ENCODE results near the gene GSK3B. TPM values are rescaled to one million over a fixed set of nuclear protein-coding genes. Genes with fewer than 3 reads are reported as not detected.

The GSK3B gene
- total and polyA plus RNA-seq, 2 experiments from 2014 or later: 29.0 to 45.3 TPM

DNA sequence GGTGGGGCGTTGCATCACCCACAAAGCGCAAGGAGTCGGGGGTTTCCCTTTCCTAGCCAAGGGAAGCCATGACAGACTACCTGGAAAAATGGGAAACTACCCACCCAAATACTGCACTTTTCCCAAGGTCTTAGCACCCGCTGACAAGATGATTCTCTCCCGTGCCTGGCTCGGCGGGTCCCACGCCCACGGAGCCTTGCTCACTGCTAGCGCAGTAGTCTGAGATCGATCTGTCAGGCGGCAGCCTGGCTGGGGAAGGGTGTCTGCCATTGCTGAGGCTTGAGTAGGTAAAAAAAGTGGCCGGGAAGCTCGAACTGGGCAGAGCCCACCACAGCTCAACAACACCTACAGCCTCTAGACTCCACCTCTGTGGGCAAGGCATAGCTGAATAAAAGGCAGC lies 112.9 kb downstream of the GSK3B start (continued):
- TF ChIP-seq JUNB (IDR thresholded peaks at IDR 0.05; ENCODE audit: unreplicated experiment) (no peak), EZH2 (IDR thresholded peaks at IDR 0.05; ENCODE audit: low read depth, unreplicated experiment) (no peak), ZNF331 (CRISPR knock-in tag; IDR thresholded peaks at IDR 0.05; ENCODE audit: low read depth) (no peak)

DNA sequence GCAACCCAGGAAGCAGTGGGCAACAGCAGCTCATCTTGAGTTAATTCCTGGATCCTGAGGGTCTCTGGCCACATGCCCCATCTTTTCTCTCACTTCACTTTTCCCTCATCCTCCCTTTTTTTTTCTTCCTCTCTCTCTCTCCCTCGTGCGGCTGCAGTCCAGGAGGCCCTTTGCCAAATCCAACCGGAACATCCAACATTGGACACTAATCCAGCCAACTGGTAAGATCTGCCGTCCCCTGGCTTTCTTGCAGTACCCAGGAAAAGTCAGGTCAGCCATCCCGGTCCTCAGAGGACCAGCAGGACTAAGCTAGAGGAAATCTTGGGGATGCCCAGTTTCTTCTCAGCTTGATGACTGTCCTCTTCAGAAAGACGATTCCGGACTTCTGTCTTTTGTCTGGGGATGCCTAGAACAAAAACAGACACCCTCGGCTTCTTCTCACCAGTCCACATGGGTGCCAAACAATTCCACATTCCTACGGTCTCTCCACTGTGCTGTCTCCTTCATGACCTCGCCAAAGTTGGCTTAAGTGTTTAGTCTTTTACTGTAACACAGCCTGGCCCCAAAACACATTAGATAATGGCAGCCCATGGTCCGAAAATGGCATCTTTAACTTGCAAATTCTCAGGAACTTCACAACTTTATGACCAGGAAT lies 115.6 kb downstream of the GSK3B start:
- Mint-ChIP-seq H3K36me3 (ENCODE audit: low read depth) (peaks cover 30% of the 10 kb centered on the region), H3K27me3 (ENCODE audit: insufficient read depth, low read depth, poor library complexity) (peaks cover 2% of the 10 kb centered on the region), H3K9me3 (peaks cover 3% of the 10 kb centered on the region; the same call in 1 of the 3 replicates), H3K4me3 (no peak overlapping the region), H3K27ac (no peak overlapping the region), H3K4me1 (no peaks in the 10 kb centered on the region; the same call in 2 of the 3 replicates)
- Histone ChIP-seq H2AFZ (no peak overlapping the region), H3K79me2 (replicated peaks; ENCODE audit: insufficient read depth) (peaks cover 80% of the 10 kb centered on the region), H3K4me1 (ENCODE audit: insufficient read depth) (no peaks in the 10 kb centered on the region), H4K20me1 (replicated peaks; ENCODE audit: insufficient read depth) (0 out of 2 replicates have a peak, but pooled peaks cover 3% of the 10 kb centered on the region), H3K4me2 (no peak overlapping the region), H3K36me3 (ENCODE audit: insufficient read depth) (0 out of 2 replicates have a peak, but pooled peaks cover 5% of the 10 kb centered on the region), H3K27me3 (ENCODE audit: insufficient read depth) (no peaks in the 10 kb centered on the region), H3F3A (replicated peaks; ENCODE audit: low read depth) (no peaks in the 10 kb centered on the region), H3K27ac (ENCODE audit: low read depth) (no peak overlapping the region), H3K4me3 (no peak overlapping the region), H3K9me2 (ENCODE audit: insufficient read depth) (no peaks in the 10 kb centered on the region)
- ATAC-seq: no peak
- no peak for TF ChIP-seq ZNF114 (CRISPR knock-in tag; IDR thresholded peaks at IDR 0.05)
- no peak for DNase-seq (ENCODE audit: low spot score)

DNA sequence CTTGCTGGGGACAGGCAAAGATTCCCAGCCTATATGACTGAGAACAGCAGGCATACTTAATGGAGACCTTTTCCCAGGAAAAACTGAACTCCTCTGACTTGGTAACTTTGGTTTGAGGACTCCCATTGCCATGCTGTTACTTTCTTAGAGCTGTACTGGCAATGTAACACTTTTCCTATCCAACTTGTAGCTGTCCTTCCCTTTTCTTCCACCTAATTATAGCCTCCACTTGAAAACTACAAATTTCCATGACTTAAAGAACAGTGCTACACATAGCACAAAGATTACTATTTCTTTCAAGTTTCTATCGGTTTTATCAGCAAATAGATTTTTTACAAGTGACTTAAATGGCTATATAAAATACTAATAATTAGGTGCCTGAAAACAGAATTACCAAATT lies 116.9 kb downstream of the GSK3B start:
- Histone ChIP-seq H3K27ac (ENCODE audit: low read depth) (no peak overlapping the region), H3K4me2 (no peak overlapping the region), H3F3A (replicated peaks; ENCODE audit: low read depth) (no peaks in the 10 kb centered on the region), H3K9me2 (ENCODE audit: insufficient read depth) (no peaks in the 10 kb centered on the region), H2AFZ (no peak overlapping the region), H3K27me3 (ENCODE audit: insufficient read depth) (no peaks in the 10 kb centered on the region), H3K79me2 (replicated peaks; ENCODE audit: insufficient read depth) (peaks cover 80% of the 10 kb centered on the region), H4K20me1 (replicated peaks; ENCODE audit: insufficient read depth) (0 out of 2 replicates have a peak, but pooled peaks cover 6% of the 10 kb centered on the region), H3K4me3 (no peak overlapping the region), H3K36me3 (ENCODE audit: insufficient read depth) (0 out of 2 replicates have a peak, but pooled peaks cover 5% of the 10 kb centered on the region), H3K4me1 (ENCODE audit: insufficient read depth) (no peaks in the 10 kb centered on the region)
- H3K27me3 Mint-ChIP-seq (ENCODE audit: insufficient read depth, low read depth, poor library complexity): peaks cover 2% of the 10 kb centered on the region
- no peak overlapping the region for H3K27ac Mint-ChIP-seq
- no peak overlapping the region for H3K4me3 Mint-ChIP-seq
- ATAC-seq (no peak), DNase-seq (ENCODE audit: low spot score) (no peak)
- H3K9me3 Mint-ChIP-seq: no peaks in the 10 kb centered on the region
- peaks cover 33% of the 10 kb centered on the region for H3K36me3 Mint-ChIP-seq (ENCODE audit: low read depth)
- TF ChIP-seq JUNB (IDR thresholded peaks at IDR 0.05; ENCODE audit: unreplicated experiment) (no peak), CREB1 (CRISPR knock-in tag; IDR thresholded peaks at IDR 0.05; ENCODE audit: low read depth) (no peak), NANOG (IDR thresholded peaks at IDR 0.05; ENCODE audit: borderline replicate concordance) (no peak), POLR2AphosphoS5 (IDR thresholded peaks at IDR 0.05; ENCODE audit: low read depth) (no peak), ZNF331 (CRISPR knock-in tag; IDR thresholded peaks at IDR 0.05; ENCODE audit: low read depth) (no peak)
- TF ChIP-seq, protein P1, sequence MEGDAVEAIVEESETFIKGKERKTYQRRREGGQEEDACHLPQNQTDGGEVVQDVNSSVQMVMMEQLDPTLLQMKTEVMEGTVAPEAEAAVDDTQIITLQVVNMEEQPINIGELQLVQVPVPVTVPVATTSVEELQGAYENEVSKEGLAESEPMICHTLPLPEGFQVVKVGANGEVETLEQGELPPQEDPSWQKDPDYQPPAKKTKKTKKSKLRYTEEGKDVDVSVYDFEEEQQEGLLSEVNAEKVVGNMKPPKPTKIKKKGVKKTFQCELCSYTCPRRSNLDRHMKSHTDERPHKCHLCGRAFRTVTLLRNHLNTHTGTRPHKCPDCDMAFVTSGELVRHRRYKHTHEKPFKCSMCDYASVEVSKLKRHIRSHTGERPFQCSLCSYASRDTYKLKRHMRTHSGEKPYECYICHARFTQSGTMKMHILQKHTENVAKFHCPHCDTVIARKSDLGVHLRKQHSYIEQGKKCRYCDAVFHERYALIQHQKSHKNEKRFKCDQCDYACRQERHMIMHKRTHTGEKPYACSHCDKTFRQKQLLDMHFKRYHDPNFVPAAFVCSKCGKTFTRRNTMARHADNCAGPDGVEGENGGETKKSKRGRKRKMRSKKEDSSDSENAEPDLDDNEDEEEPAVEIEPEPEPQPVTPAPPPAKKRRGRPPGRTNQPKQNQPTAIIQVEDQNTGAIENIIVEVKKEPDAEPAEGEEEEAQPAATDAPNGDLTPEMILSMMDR (conservative IDR thresholded peaks at IDR 0.05; ENCODE audit: low read depth in 2 of 2): no peak
- TF ChIP-seq, protein P2, sequence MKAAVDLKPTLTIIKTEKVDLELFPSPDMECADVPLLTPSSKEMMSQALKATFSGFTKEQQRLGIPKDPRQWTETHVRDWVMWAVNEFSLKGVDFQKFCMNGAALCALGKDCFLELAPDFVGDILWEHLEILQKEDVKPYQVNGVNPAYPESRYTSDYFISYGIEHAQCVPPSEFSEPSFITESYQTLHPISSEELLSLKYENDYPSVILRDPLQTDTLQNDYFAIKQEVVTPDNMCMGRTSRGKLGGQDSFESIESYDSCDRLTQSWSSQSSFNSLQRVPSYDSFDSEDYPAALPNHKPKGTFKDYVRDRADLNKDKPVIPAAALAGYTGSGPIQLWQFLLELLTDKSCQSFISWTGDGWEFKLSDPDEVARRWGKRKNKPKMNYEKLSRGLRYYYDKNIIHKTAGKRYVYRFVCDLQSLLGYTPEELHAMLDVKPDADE (IDR thresholded peaks at IDR 0.05): no peak
- TF ChIP-seq, protein P3, sequence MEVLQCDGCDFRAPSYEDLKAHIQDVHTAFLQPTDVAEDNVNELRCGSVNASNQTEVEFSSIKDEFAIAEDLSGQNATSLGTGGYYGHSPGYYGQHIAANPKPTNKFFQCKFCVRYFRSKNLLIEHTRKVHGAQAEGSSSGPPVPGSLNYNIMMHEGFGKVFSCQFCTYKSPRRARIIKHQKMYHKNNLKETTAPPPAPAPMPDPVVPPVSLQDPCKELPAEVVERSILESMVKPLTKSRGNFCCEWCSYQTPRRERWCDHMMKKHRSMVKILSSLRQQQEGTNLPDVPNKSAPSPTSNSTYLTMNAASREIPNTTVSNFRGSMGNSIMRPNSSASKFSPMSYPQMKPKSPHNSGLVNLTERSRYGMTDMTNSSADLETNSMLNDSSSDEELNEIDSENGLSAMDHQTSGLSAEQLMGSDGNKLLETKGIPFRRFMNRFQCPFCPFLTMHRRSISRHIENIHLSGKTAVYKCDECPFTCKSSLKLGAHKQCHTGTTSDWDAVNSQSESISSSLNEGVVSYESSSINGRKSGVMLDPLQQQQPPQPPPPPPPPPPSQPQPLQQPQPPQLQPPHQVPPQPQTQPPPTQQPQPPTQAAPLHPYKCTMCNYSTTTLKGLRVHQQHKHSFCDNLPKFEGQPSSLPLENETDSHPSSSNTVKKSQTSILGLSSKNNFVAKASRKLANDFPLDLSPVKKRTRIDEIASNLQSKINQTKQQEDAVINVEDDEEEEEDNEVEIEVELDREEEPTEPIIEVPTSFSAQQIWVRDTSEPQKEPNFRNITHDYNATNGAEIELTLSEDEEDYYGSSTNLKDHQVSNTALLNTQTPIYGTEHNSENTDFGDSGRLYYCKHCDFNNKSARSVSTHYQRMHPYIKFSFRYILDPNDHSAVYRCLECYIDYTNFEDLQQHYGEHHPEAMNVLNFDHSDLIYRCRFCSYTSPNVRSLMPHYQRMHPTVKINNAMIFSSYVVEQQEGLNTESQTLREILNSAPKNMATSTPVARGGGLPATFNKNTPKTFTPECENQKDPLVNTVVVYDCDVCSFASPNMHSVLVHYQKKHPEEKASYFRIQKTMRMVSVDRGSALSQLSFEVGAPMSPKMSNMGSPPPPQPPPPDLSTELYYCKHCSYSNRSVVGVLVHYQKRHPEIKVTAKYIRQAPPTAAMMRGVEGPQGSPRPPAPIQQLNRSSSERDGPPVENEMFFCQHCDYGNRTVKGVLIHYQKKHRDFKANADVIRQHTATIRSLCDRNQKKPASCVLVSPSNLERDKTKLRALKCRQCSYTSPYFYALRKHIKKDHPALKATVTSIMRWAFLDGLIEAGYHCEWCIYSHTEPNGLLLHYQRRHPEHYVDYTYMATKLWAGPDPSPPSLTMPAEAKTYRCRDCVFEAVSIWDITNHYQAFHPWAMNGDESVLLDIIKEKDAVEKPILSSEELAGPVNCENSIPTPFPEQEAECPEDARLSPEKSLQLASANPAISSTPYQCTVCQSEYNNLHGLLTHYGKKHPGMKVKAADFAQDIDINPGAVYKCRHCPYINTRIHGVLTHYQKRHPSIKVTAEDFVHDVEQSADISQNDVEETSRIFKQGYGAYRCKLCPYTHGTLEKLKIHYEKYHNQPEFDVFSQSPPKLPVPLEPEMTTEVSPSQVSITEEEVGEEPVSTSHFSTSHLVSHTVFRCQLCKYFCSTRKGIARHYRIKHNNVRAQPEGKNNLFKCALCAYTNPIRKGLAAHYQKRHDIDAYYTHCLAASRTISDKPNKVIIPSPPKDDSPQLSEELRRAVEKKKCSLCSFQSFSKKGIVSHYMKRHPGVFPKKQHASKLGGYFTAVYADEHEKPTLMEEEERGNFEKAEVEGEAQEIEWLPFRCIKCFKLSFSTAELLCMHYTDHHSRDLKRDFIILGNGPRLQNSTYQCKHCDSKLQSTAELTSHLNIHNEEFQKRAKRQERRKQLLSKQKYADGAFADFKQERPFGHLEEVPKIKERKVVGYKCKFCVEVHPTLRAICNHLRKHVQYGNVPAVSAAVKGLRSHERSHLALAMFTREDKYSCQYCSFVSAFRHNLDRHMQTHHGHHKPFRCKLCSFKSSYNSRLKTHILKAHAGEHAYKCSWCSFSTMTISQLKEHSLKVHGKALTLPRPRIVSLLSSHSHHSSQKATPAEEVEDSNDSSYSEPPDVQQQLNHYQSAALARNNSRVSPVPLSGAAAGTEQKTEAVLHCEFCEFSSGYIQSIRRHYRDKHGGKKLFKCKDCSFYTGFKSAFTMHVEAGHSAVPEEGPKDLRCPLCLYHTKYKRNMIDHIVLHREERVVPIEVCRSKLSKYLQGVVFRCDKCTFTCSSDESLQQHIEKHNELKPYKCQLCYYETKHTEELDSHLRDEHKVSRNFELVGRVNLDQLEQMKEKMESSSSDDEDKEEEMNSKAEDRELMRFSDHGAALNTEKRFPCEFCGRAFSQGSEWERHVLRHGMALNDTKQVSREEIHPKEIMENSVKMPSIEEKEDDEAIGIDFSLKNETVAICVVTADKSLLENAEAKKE (CRISPR knock-in tag; IDR thresholded peaks at IDR 0.05): no peak
- H3K4me1 Mint-ChIP-seq: no peaks in the 10 kb centered on the region; the same call in 2 of the 3 replicates

Data from GM23338 (cell line).